Medulla oblongata (tissue), 1 donor: ENCODE results near the gene RORC.

Source experiments
- DNase-seq: peaks from one replicate; pipeline ENCODE4 v3.0.0-alpha.2; 2015; ENCODE audit errors: extremely low spot score

Gene RORC

DNA sequence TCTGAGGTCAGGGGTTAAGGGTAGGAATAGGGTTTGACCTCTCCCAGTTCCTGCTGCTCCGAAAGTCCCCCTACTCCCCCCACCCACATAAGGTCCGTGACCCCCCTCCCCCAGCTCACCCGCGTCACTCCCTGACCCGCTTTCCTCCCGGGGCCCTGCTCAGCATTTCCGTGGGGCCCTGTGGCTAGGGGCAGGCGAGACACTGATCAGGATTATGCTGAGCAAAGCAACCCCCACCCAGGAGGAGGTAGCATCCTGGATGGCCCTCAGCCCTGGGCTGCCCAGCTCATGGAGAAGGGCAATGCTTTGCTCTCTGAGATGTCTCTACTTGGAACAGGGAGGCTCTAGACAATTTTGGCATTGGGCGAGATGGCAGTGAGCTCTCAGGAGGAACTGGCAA is 3.7 kb downstream of the RORC start:
- no peak for DNase-seq

GRCh38 chr1:151825751-151826660 is 5.6 kb downstream of the RORC start:
- no peak for DNase-seq

DNA sequence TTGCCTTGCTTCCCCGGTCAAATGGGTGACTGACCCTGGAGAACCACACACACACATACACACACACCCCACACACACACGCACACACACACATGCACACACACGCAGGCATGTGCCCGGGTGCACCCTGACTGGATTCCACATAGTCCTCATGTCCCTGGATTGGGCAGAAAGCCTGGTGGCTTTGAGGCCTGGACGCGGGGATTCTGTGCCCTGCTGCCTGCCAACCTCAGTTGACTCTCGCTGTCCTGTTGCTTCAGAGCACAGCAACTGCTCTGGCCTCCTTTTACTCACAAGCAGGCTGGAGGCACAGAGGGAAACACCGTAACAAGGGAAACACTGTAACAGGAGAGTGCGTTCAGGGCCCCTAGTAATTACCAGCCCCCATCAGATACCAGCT is 6.4 kb downstream of the RORC start:
- peak; percentile 48 for DNase-seq

DNA sequence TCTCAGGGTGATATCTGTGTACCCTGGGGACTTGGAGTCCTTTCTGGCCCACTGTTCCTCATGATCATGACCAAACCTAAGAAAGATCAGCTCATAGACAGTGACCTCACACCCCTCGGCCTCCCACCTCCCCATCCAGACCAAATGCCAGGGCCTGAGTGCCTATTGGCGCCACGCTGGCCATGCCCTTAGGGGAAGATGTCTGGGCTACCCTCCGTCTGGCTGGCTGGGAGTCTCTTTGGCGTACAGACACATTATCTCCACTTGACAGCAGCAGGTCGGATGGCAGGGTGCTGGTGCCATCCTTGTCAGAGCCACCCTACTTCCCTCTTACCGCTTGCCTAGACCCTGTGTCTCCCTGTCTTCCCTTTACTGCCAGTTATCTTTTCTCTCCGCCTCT is 8.4 kb downstream of the RORC start:
- no peak for DNase-seq

GRCh38 chr1:151822404-151822803 is 9.2 kb downstream of the RORC start:
- DNase-seq = no peak

- no peak for DNase-seq
These were observed 10.7 kb downstream of the RORC start for GRCh38 chr1:151820940-151821339.

DNA sequence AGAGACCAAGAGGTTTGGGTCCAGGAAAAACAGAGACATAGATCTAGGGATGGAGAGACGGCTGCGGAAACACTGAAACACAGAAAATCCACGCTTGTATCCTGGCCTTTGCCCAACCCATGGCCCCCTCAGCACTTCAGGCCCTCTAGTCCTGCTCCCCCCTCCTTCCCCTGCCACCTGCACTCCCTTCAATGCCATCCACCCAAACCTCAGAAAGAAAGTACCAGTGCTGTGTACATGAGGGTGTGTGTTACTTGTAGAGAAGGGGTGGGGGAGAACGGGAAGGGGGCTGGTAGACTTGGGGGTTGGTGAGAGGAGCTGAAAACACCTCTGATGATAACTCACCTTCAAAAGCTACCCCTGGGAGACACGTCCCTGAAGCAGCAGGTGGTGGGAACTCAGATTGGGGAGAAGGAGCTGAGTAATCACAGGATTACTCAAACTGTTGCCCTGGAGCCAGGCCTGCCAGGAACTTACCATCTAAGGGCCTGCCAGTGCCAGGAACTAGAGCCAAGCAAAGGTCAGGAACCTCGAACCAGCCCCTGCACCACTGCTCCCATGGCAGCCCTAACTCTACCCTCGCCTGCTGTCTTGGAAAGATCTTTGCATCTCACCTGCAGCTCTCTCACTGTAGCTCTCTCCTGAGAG is 11.5 kb downstream of the RORC start:
- DNase-seq = no peak

DNA sequence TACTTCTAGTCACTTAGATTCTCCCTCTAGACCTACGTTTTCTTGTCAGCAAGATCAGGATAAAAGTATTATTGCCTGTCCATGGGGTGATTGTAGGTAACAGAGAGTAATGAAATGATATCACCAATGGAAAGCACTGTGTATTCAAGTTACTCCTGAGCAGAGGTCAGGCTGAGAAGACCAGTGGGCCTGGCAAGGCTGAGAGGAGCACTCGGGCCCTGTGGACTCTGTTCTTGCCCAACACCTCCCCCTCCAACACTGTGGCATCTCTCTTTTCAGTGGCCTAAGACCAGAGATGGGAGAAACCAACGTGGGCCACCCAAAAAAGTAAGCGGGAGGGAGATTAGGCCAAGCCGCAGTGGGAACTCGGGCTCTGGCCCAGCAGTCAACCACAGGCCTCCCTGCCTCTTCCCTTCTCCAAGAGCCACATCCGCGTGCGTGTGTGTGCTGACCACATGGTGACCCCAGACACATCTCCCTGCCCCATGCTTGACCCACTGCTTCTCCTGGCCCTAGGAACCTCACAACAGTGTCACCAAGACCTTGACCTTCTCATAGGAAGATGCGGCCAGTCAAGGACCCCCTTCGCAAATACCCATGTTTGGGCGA is 12.3 kb downstream of the RORC start:
- no peak for DNase-seq

- DNase-seq = no peak
These were observed 14.3 kb downstream of the RORC start for GRCh38 chr1:151817353-151817730.

DNA sequence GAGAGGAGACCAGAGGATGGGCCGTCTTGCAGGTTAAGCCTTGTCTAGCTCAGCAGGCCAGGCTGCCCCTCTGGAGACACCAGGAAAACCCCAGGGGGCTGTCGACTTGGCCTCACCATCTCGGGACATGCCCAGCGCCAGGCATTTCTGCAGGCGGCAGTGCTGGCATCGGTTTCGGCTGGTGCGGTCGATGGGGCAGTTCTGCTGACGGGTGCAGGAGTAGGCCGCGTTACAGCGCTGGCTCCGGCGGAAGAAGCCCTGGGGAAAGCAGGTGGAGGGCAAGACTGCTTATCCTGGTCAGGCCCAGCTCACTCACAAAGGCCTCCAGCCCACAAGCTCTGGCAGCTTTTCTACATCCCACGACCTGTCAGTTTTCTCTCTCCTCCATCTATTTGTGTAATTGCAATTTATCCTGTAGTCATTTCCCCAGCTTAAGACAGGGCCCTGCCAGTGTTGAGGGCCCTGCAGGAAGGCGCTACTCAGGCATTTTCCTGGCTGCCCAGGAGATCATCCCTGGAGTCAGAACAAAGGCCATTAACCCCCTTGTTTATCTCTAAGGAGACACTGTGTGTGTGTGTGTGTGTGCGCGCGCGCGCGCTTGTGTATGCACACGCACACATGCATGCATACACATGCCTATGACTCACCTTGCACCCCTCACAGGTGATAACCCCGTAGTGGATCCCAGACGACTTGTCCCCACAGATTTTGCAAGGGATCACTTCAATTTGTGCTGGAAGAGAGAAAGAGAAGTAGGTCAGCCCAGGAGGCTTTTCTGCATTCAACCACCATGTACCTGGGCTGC is 14.9 kb downstream of the RORC start:
- DNase-seq = no peak

- no peak for DNase-seq
These were observed 15.8 kb downstream of the RORC start for GRCh38 chr1:151815716-151816327.

- DNase-seq = no peak
These were observed 16.5 kb downstream of the RORC start for GRCh38 chr1:151814971-151815545.

- no peak for DNase-seq
These were observed 17.2 kb downstream of the RORC start for GRCh38 chr1:151814426-151814825.

DNA sequence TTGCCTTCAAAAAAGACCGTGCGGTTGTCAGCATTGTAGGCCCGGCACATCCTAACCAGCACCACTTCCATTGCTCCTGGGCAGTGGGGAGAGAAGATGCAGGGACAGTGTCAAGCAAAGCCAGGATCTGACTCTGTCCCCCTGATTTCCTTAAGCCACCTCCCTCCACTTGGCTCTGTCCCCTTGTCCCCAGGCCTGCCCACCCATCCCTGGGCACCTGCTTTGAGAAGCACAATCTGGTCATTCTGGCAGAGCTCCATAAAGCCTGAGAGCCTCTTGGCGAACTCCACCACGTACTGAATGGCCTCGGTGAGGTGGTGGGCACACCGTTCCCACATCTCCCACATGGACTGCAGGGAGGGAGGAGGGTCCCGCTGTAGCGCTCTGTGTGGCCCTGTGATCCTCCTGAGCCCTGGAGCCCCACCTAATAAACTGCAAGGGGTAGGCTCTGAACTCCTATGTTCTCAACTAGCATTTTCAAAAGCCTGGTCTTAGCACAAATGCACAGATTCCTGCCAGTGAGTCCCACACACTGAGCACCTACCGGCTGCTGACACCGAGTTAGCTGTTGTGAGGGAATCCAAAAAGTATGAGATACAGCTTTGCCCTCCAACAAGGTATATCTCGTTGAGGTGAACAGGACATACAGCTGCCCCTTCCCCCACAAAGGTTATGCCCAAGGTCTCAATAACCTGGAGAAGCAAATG is 18.2 kb downstream of the RORC start:
- no peak for DNase-seq

- DNase-seq = no peak
These were observed 20.4 kb downstream of the RORC start for GRCh38 chr1:151811181-151811580.

DNA sequence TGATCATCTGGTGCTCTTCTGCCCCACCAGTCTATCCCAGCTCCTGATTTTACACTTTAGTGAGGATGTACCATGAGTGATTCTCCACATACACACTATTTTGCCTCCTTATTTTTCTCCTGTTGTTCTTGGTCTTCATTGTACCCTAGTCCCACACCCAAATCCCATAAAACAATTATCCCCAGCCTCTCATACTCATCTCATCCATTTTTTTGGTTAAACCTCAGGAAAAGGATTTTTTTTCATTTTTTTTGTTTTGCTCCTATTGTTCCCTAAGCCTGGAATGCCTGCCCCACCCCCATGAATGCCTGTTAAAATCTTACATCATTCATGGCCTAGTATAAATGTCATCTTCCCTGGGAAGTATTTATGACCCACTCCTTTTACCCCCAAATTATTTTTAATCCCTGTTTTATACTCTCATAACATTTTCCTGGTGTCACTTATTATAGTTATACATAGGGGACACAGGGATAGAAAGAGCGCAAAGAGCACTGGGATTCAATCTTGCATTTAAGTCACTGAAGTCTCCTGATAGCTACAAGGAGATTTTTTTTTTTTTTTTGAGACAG is 21.5 kb downstream of the RORC start:
- DNase-seq = no peak

- peak; percentile 49 for DNase-seq
These were observed 22.2 kb downstream of the RORC start for GRCh38 chr1:151809290-151809984.

- no peak for DNase-seq
These were observed 23.8 kb downstream of the RORC start for GRCh38 chr1:151807766-151808165.

- DNase-seq = no peak
These were observed 24.5 kb downstream of the RORC start for GRCh38 chr1:151807131-151807530.

- no peak for DNase-seq
These were observed 25.4 kb downstream of the RORC start for GRCh38 chr1:151806170-151806569.
